ENCODE measurements around the gene U2AF2. TPM values are rescaled to one million over a fixed set of nuclear protein-coding genes. Genes with fewer than 3 reads are reported as not detected.

Gene U2AF2
- polyA plus RNA-seq, 1 donor (not counting 4 experiments of a cell fraction or from before 2014, with no cell fraction given), result 109 TPM

- TF ChIP-seq CTCF (optimal IDR thresholded peaks at IDR 0.05 in 1 of 3, IDR thresholded peaks at IDR 0.05 in 1 of 3, conservative IDR thresholded peaks at IDR 0.05 in 1 of 3; ENCODE audit: extremely low read depth in 1 of 3, insufficient read depth in 2 of 3, low read length in 3 of 3) (no peak), EZH2 (IDR thresholded peaks at IDR 0.05; ENCODE audit: low read length) (no peak)
- H3K4me3 ChIP-seq (ENCODE audit: control insufficient read depth in 2 of 3, extremely low read depth in 1 of 3, insufficient read depth in 2 of 3, low read depth in 1 of 3, low read length in 3 of 3), result no peak overlapping the region
- no peak overlapping the region for H3K4me2 ChIP-seq (ENCODE audit: control insufficient read depth, extremely low read depth, insufficient read depth, low read depth, low read length)
- H3K27me3 ChIP-seq (ENCODE audit: control insufficient read depth, extremely low read depth, insufficient read depth, low read length), result no peaks in the 10 kb centered on the region
- FAIRE-seq (no peak), DNase-seq (ENCODE audit: low read depth, low spot score) (no peak)
- dilution Hi-C loops (cut with MboI; ENCODE audit: extremely low pct_ligation_motif_present, low sequenced_read_pairs), result no loop called here
- H3K27ac ChIP-seq (ENCODE audit: control insufficient read depth, insufficient read depth, low read length), result no peak overlapping the region
- H4K20me1 ChIP-seq (ENCODE audit: control insufficient read depth, extremely low read depth, insufficient read depth, low read length), result no peaks in the 10 kb centered on the region
- H2AFZ ChIP-seq (ENCODE audit: control insufficient read depth, low read length), result no peak overlapping the region
- H3K36me3 ChIP-seq (ENCODE audit: control insufficient read depth in 2 of 2, extremely low read depth in 1 of 2, insufficient read depth in 2 of 2, low read length in 2 of 2), result peaks cover 9 to 15% of the 10 kb centered on the region in 2 experiments
- H3K9me1 ChIP-seq (ENCODE audit: control insufficient read depth, extremely low read depth, insufficient read depth, low read length), result no peaks in the 10 kb centered on the region
- H3K79me2 ChIP-seq (ENCODE audit: control insufficient read depth, insufficient read depth, low read length), result peaks cover 37% of the 10 kb centered on the region
- no peaks in the 10 kb centered on the region for H3K9me3 ChIP-seq (ENCODE audit: control insufficient read depth, low read depth, low read length)
- no peaks in the 10 kb centered on the region for H3K4me1 ChIP-seq (ENCODE audit: control insufficient read depth, extremely low read depth, insufficient read depth, low read length)
- H3K9ac ChIP-seq (ENCODE audit: control insufficient read depth, extremely low read depth, insufficient read depth, low read length), result no peak overlapping the region
Observed at GRCh38 chr19:55613396-55613795, 41.4 kb upstream of the U2AF2 start.

- dilution Hi-C loops (cut with MboI; ENCODE audit: extremely low pct_ligation_motif_present, low sequenced_read_pairs), result no loop called here
- Histone ChIP-seq H3K9me3 (ENCODE audit: control insufficient read depth, low read depth, low read length) (no peaks in the 10 kb centered on the region), H4K20me1 (ENCODE audit: control insufficient read depth, extremely low read depth, insufficient read depth, low read length) (no peaks in the 10 kb centered on the region), H3K4me2 (ENCODE audit: control insufficient read depth, extremely low read depth, insufficient read depth, low read depth, low read length) (no peak overlapping the region), H3K9ac (ENCODE audit: control insufficient read depth, extremely low read depth, insufficient read depth, low read length) (no peak overlapping the region), H3K79me2 (ENCODE audit: control insufficient read depth, insufficient read depth, low read length) (peaks cover 30% of the 10 kb centered on the region), H3K36me3 (ENCODE audit: control insufficient read depth in 2 of 2, extremely low read depth in 1 of 2, insufficient read depth in 2 of 2, low read length in 2 of 2) (peaks cover 9 to 15% of the 10 kb centered on the region in 2 experiments), H3K9me1 (ENCODE audit: control insufficient read depth, extremely low read depth, insufficient read depth, low read length) (no peaks in the 10 kb centered on the region), H3K4me3 (ENCODE audit: control insufficient read depth in 2 of 3, extremely low read depth in 1 of 3, insufficient read depth in 2 of 3, low read depth in 1 of 3, low read length in 3 of 3) (no peak overlapping the region), H3K4me1 (ENCODE audit: control insufficient read depth, extremely low read depth, insufficient read depth, low read length) (no peaks in the 10 kb centered on the region), H3K27ac (ENCODE audit: control insufficient read depth, insufficient read depth, low read length) (no peak overlapping the region), H2AFZ (ENCODE audit: control insufficient read depth, low read length) (no peak overlapping the region), H3K27me3 (ENCODE audit: control insufficient read depth, extremely low read depth, insufficient read depth, low read length) (no peaks in the 10 kb centered on the region)
- FAIRE-seq (no peak), DNase-seq (ENCODE audit: low read depth, low spot score) (no peak)
- no peak for TF ChIP-seq CTCF (optimal IDR thresholded peaks at IDR 0.05 in 1 of 3, IDR thresholded peaks at IDR 0.05 in 1 of 3, conservative IDR thresholded peaks at IDR 0.05 in 1 of 3; ENCODE audit: extremely low read depth in 1 of 3, insufficient read depth in 2 of 3, low read length in 3 of 3)
- no peak for TF ChIP-seq EZH2 (IDR thresholded peaks at IDR 0.05; ENCODE audit: low read length)
Observed at GRCh38 chr19:55613930-55614710, 40.7 kb upstream of the U2AF2 start.

Data from keratinocyte (primary cell).